OCI-M1 (cell line): ENCODE results near the gene TYSND1.
"Not testable (repeated sequence)": the region's sequence is repeated elsewhere in the genome, so short reads cannot be mapped to it uniquely, and the experiment has no call there.

Experiments used
- DNase-seq: peaks from one replicate; lab custom pipeline; 2025; lab: John Stamatoyannopoulos, UW

Gene TYSND1

GRCh38 chr10:70146489-70147258 lies at the start of gene TYSND1:
TSS of gene TYSND1 (minus strand) at chr10:70146700. CDS start at chr10:70146586, 114 bp downstream.
- DNase-seq = peak; percentile 99

- no peak for DNase-seq
These were observed 46.9 kb upstream of the TYSND1 start for GRCh38 chr10:70193391-70193844.

GRCh38 chr10:70192326-70192968 lies 45.9 kb upstream of the TYSND1 start:
- DNase-seq = no peak

- DNase-seq = peak; percentile 67
These were observed 45.4 kb upstream of the TYSND1 start for GRCh38 chr10:70191972-70192305.

GRCh38 chr10:70191161-70191971 lies 44.9 kb upstream of the TYSND1 start:
- DNase-seq = peak; percentile 68

- DNase-seq = no peak
These were observed 44.1 kb upstream of the TYSND1 start for GRCh38 chr10:70190581-70190980.

- DNase-seq = no peak
These were observed 43.6 kb upstream of the TYSND1 start for GRCh38 chr10:70190102-70190501.

GRCh38 chr10:70188768-70189167 lies 42.3 kb upstream of the TYSND1 start:
- DNase-seq = no peak

- no peak for DNase-seq
These were observed 40.1 kb upstream of the TYSND1 start for GRCh38 chr10:70186571-70186970.

GRCh38 chr10:70186090-70186489 lies 39.6 kb upstream of the TYSND1 start:
- DNase-seq = no peak

GRCh38 chr10:70183304-70183703 lies 36.8 kb upstream of the TYSND1 start:
- no peak for DNase-seq

- DNase-seq = not testable (repeated sequence)
These were observed 32.7 kb upstream of the TYSND1 start for GRCh38 chr10:70179209-70179608.

GRCh38 chr10:70178139-70178725 lies 31.7 kb upstream of the TYSND1 start:
- no peak for DNase-seq

- DNase-seq = no peak
These were observed 29.9 kb upstream of the TYSND1 start for GRCh38 chr10:70176441-70176840.

- no peak for DNase-seq
These were observed 29.0 kb upstream of the TYSND1 start for GRCh38 chr10:70175516-70175915.

- no peak for DNase-seq
These were observed 27.7 kb upstream of the TYSND1 start for GRCh38 chr10:70174058-70174741.

GRCh38 chr10:70169649-70170364 lies 23.3 kb upstream of the TYSND1 start:
- peak; percentile 72 for DNase-seq

GRCh38 chr10:70169011-70169410 lies 22.5 kb upstream of the TYSND1 start:
- peak; percentile 15 for DNase-seq

GRCh38 chr10:70167246-70167645 lies 20.7 kb upstream of the TYSND1 start:
- DNase-seq = no peak

GRCh38 chr10:70166394-70166793 lies 19.9 kb upstream of the TYSND1 start:
- no peak for DNase-seq

GRCh38 chr10:70164163-70164562 lies 17.7 kb upstream of the TYSND1 start:
- no peak for DNase-seq
